22Rv1 (cell line): ENCODE results near the gene RIMS3.

ENCODE experiments used
- ZFX ChIP-seq: fragments of 450-650 bp; IDR thresholded peaks from 2 replicates; pipeline ENCODE4 v1.6.1; 2017; ENCODE audit warnings: antibody characterized with exemption, borderline replicate concordance
- TF ChIP-seq, protein P1 (sequence below): fragments of 450-650 bp; IDR thresholded peaks from 2 replicates; pipeline ENCODE4 v1.5.1; 2017; ENCODE audit warnings: mild to moderate bottlenecking

GRCh38 chr1:40637470-40638007, 27.9 kb downstream of the RIMS3 start:
- TF ChIP-seq, protein P1, sequence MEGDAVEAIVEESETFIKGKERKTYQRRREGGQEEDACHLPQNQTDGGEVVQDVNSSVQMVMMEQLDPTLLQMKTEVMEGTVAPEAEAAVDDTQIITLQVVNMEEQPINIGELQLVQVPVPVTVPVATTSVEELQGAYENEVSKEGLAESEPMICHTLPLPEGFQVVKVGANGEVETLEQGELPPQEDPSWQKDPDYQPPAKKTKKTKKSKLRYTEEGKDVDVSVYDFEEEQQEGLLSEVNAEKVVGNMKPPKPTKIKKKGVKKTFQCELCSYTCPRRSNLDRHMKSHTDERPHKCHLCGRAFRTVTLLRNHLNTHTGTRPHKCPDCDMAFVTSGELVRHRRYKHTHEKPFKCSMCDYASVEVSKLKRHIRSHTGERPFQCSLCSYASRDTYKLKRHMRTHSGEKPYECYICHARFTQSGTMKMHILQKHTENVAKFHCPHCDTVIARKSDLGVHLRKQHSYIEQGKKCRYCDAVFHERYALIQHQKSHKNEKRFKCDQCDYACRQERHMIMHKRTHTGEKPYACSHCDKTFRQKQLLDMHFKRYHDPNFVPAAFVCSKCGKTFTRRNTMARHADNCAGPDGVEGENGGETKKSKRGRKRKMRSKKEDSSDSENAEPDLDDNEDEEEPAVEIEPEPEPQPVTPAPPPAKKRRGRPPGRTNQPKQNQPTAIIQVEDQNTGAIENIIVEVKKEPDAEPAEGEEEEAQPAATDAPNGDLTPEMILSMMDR: no peak
- TF ChIP-seq ZFX: no peak
